Stimulated activated CD4-positive, alpha-beta T cell treated with anti-CD3 and anti-CD28 coated beads, TNF-alpha, amount 100 ng/mL, for 24 hours (primary cell): ENCODE results near the gene CCL7.

ENCODE experiments used
- DNase-seq, 3 experiments: peaks; one replicate each; pipeline ENCODE4 v3.0.0-alpha.2; 2020; ENCODE audit warnings: low read depth in 3 of 3

The CCL7 gene

GRCh38 chr17:34287875-34288274 is 17.9 kb downstream of the CCL7 start:
- no peak for DNase-seq

GRCh38 chr17:34290586-34290985 is 20.6 kb downstream of the CCL7 start:
- DNase-seq: no peak

- DNase-seq: no peak
Measured at GRCh38 chr17:34291721-34292348, 21.8 kb downstream of the CCL7 start.

- no peak for DNase-seq
Measured at GRCh38 chr17:34299027-34299426, 29.0 kb downstream of the CCL7 start.

- DNase-seq: no peak
Measured at GRCh38 chr17:34299956-34300577, 30.0 kb downstream of the CCL7 start.

GRCh38 chr17:34300652-34301370 is 30.8 kb downstream of the CCL7 start:
- no peak for DNase-seq

GRCh38 chr17:34301986-34302385 is 32.0 kb downstream of the CCL7 start:
- DNase-seq: no peak

GRCh38 chr17:34302636-34303035 is 32.6 kb downstream of the CCL7 start:
- DNase-seq: no peak

- DNase-seq: no peak
Measured at GRCh38 chr17:34303606-34304005, 33.6 kb downstream of the CCL7 start.

- no peak for DNase-seq
Measured at GRCh38 chr17:34305061-34305460, 35.0 kb downstream of the CCL7 start.

- no peak for DNase-seq
Measured at GRCh38 chr17:34305606-34306005, 35.6 kb downstream of the CCL7 start.

GRCh38 chr17:34306466-34306865 is 36.4 kb downstream of the CCL7 start:
- no peak for DNase-seq

- DNase-seq: no peak
Measured at GRCh38 chr17:34307110-34307509, 37.1 kb downstream of the CCL7 start.

- DNase-seq: no peak
Measured at GRCh38 chr17:34308371-34308770, 38.4 kb downstream of the CCL7 start.

- no peak for DNase-seq
Measured at GRCh38 chr17:34311291-34311690, 41.3 kb downstream of the CCL7 start.

- no peak for DNase-seq
Measured at GRCh38 chr17:34312080-34312479, 42.1 kb downstream of the CCL7 start.

- DNase-seq: no peak
Measured at GRCh38 chr17:34313164-34313563, 43.1 kb downstream of the CCL7 start.

- no peak for DNase-seq
Measured at GRCh38 chr17:34314279-34314678, 44.3 kb downstream of the CCL7 start.

- peak in 1 of 3 experiments; percentile 3 for DNase-seq
Measured at GRCh38 chr17:34318474-34318873, 48.5 kb downstream of the CCL7 start.

GRCh38 chr17:34319039-34319483 is 49.0 kb downstream of the CCL7 start, which contains the start of gene CCL8:
Gene CCL8 (plus strand): TSS chr17:34319435. CDS start chr17:34319502, 67 bp downstream.
- no peak for DNase-seq
